NT2/D1 (cell line): Measurements from ENCODE around the gene DCLK3.

Experiments
- DNase-seq: peaks from one replicate; pipeline ENCODE4 v3.0.0-alpha.2; 2011; ENCODE audit warnings: low read depth, low spot score
- H3K27me3 ChIP-seq: 2 replicates; pipeline ENCODE4 v1.6.0; 2011; ENCODE audit warnings: mild to moderate bottlenecking; ENCODE audit not compliant: insufficient read length, insufficient read depth
- H3K36me3 ChIP-seq: 2 replicates; pipeline ENCODE4 v1.6.1; 2011; ENCODE audit warnings: mild to moderate bottlenecking, low read length, mixed read lengths; ENCODE audit not compliant: insufficient read depth, insufficient read length
- H3K4me1 ChIP-seq: 2 replicates; pipeline ENCODE4 v1.5.1; 2011; ENCODE audit not compliant: insufficient read depth, insufficient read length
- H3K4me3 ChIP-seq: 2 replicates; pipeline ENCODE4 v1.5.1; 2011; ENCODE audit warnings: low read depth; ENCODE audit not compliant: insufficient read length
- H3K9ac ChIP-seq: 2 replicates; pipeline ENCODE4 v1.6.0; 2011; ENCODE audit warnings: low read depth; ENCODE audit not compliant: insufficient read length
- H3K9me3 ChIP-seq: 2 replicates; pipeline ENCODE4 v1.5.1; 2011; ENCODE audit warnings: mild to moderate bottlenecking, low read length; ENCODE audit not compliant: insufficient read depth
- SUZ12 ChIP-seq: IDR thresholded peaks from 2 replicates; pipeline ENCODE4 v1.6.1; 2011; ENCODE audit not compliant: insufficient read length, insufficient read depth; ENCODE audit errors: extremely low read depth
- YY1 ChIP-seq: IDR thresholded peaks from 2 replicates; pipeline ENCODE4 v1.6.1; 2011; ENCODE audit not compliant: insufficient read length, insufficient read depth
- ZNF274 ChIP-seq: IDR thresholded peaks from 2 replicates; pipeline ENCODE4 v1.6.1; 2011; ENCODE audit warnings: mild to moderate bottlenecking, low read depth, low read length

The DCLK3 gene

DNA sequence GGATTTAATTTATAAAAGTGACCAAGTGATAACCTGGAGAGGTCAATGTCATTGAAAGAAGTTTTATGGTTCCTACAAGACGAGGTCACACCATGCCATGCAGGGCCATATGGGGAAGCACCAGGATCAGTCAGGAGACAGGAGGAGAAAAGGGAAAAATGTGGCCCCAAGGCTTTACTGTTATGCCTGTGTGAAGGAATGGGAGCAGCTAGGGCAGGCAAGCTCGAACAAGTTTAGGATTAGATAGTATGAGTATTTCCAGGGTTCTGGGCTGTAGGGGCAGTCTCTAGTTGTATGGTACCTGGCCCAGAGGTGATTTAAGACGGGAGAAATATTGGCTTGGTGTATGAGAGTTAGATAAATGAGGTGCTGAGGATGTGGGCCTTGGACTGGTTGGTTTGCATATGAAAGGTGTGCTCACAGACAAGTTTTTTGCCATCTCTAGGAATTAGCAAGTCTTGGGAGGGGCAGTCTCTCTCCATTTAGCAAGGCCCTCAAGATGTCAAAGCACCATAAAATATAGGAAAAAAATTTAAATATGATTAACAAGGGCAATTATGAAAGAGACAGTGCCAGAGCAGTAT, 36.3 kb upstream of the DCLK3 start:
- Histone ChIP-seq H3K9me3 (0 out of 2 replicates have a peak, but pooled peaks cover 6% of the 10 kb centered on the region), H3K4me1 (peaks cover 4% of the 10 kb centered on the region), H3K4me3 (no peak overlapping the region), H3K9ac (no peak overlapping the region), H3K36me3 (no peaks in the 10 kb centered on the region), H3K27me3 (no peaks in the 10 kb centered on the region)
- TF ChIP-seq ZNF274: no peak
- DNase-seq: no peak

- no peak for DNase-seq
- Histone ChIP-seq H3K36me3 (no peaks in the 10 kb centered on the region), H3K9ac (no peak overlapping the region), H3K27me3 (no peaks in the 10 kb centered on the region), H3K4me1 (peaks cover 4% of the 10 kb centered on the region), H3K9me3 (no peaks in the 10 kb centered on the region), H3K4me3 (no peak overlapping the region)
- TF ChIP-seq SUZ12: no peak
- TF ChIP-seq YY1: no peak
- no peak for TF ChIP-seq ZNF274
These were observed 32.5 kb upstream of the DCLK3 start for GRCh38 chr3:36796881-36797280.

DNA sequence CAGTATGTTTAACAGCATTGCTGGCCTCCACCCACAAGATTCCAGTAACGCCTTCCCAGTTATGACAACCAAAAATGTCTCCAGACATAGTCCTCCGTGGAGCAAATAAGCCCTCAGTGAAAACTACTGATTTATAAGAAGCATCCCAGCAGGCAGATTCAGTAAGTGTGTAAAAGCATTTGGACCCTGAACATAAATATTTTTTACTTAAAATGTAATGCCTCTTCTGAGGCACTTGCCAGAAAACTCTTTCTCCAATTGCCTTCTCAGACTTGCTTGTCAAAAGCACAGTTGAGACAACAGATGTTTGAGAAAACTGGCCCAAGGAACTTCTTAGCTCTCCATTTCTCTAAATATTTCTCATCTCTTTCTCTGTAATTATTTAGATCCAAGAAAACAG, 31.8 kb upstream of the DCLK3 start:
- no peak for DNase-seq
- TF ChIP-seq ZNF274 (no peak), SUZ12 (no peak), YY1 (no peak)
- H3K4me3 ChIP-seq: no peak overlapping the region
- no peaks in the 10 kb centered on the region for H3K9me3 ChIP-seq
- no peak overlapping the region for H3K9ac ChIP-seq
- H3K36me3 ChIP-seq: no peaks in the 10 kb centered on the region
- H3K4me1 ChIP-seq: peaks cover 4% of the 10 kb centered on the region
- H3K27me3 ChIP-seq: no peaks in the 10 kb centered on the region

DNA sequence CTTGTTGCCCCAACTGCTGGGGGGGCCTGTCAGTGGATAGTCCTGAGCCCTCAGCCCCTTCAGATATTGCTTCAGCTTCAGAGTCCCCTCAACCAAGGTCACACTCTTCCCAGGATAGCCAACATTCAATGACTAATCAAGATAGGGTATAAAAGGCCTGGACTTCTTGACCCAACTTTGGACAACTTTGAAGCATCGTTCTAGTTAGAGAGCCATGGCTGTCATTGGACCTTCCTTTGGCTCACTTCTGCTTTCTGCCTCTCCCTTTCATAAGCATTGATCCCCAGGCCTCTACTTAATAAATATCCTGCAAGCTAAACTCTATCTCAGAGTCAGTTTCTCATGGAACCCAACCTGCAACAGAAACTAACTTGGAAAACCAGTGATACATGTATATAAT, 31.3 kb upstream of the DCLK3 start:
- no peak for DNase-seq
- Histone ChIP-seq H3K36me3 (no peaks in the 10 kb centered on the region), H3K27me3 (no peaks in the 10 kb centered on the region), H3K9me3 (no peaks in the 10 kb centered on the region), H3K9ac (no peak overlapping the region), H3K4me1 (peaks cover 2% of the 10 kb centered on the region), H3K4me3 (no peak overlapping the region)
- TF ChIP-seq YY1 (no peak), SUZ12 (no peak), ZNF274 (no peak)

DNA sequence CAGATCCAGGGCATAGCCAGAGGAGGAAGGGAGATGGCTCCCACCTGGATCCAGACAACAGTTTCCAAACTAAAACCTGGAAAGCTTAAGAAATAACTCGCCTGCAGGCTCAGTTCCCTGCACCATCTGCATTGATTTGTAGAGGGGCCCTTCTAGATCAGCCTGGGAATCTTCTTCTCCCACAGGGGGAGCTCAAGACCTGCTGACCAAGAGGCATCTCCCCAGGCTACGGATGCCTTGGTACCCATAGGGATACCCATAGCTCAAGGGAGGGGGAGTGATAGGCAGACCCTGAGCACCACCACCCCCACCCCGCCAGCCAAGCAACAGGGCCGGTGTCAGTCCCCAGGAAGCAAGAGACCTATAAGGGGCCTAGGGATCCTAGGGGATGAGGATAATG, 28.0 kb upstream of the DCLK3 start:
- Histone ChIP-seq H3K27me3 (no peaks in the 10 kb centered on the region), H3K9ac (no peak overlapping the region), H3K4me3 (no peak overlapping the region), H3K9me3 (no peaks in the 10 kb centered on the region), H3K36me3 (no peaks in the 10 kb centered on the region), H3K4me1 (no peaks in the 10 kb centered on the region)
- no peak for TF ChIP-seq ZNF274
- no peak for TF ChIP-seq SUZ12
- no peak for TF ChIP-seq YY1
- DNase-seq: peak; percentile 56

DNA sequence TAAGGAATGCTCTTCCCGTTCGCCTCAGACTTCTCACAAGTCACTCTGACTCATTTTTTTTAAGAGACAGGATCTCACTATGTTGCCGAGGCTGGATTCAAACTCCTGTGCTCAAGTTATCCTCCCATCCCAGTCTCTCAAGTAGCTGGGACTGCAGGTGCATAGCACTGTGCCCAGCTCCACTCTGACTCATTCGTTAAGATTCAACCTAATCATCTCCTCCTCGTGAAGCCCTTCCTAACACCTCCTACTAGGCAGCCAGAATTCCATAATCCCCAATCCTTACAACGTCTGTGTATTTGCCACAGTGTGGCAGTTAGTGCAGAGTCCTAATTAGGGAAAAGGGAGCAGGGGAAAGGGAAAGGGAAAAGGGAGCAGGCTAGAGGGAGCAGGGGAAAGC, 26.4 kb upstream of the DCLK3 start:
- H3K9me3 ChIP-seq: no peaks in the 10 kb centered on the region
- H3K4me3 ChIP-seq: no peak overlapping the region
- TF ChIP-seq ZNF274 (no peak), SUZ12 (no peak), YY1 (no peak)
- H3K36me3 ChIP-seq: no peaks in the 10 kb centered on the region
- H3K27me3 ChIP-seq: no peaks in the 10 kb centered on the region
- no peak for DNase-seq
- H3K9ac ChIP-seq: no peak overlapping the region
- H3K4me1 ChIP-seq: no peaks in the 10 kb centered on the region

DNA sequence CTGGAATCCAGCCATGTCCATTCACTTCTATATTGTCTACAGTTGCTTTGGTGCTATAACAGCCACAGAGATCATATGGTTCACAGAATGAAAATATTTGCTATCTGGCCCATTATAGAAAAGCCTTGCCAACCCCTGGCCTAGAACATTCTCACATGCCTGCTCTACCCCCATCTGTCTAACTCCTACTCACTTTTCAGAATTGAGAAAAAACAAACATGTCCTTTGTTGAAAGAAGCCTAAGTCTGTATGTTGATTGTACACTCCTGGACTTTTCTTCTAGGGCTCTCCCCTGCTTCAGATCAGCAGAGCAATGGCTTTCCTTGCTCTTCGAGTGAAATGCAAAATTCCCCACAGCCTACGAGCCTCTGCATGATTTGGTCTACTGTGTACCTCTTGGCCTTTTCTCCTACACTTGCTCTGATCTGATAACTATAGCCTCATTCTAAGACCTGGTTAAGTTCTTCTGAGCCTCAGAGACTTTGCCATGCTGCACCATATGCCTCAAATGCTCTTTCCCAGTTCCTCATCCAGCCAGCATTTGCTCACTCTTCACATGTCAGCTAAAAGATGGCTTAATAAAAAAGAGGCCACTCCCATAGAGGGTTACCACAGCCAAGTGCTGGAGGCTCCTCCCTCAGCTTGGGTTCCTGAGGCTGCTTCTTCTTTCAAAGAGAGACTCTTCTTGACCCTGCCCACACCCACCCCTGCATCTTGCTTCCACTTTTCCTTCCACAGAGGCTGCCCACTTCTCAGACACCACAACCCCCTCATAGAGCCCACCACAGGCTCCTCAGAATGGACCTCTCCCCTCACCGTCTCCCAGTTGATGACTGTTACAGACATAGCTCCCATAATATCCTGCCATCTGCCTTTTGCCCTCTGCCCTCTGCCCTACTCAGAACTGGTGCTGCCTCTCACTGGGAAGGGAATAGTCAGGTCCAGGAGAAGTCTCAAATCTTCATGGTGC, 22.9 kb upstream of the DCLK3 start:
- no peaks in the 10 kb centered on the region for H3K27me3 ChIP-seq
- H3K9me3 ChIP-seq: no peaks in the 10 kb centered on the region
- no peak overlapping the region for H3K9ac ChIP-seq
- no peak for TF ChIP-seq ZNF274
- TF ChIP-seq SUZ12: no peak
- TF ChIP-seq YY1: no peak
- H3K36me3 ChIP-seq: no peaks in the 10 kb centered on the region
- no peaks in the 10 kb centered on the region for H3K4me1 ChIP-seq
- DNase-seq: no peak
- H3K4me3 ChIP-seq: no peak overlapping the region
